Measurements from ENCODE around the gene UNC5B. TPM values are rescaled to one million over a fixed set of nuclear protein-coding genes. Genes with fewer than 3 reads are reported as not detected.

Gene UNC5B
- total RNA-seq, 1 donor from 2014 or later = 231 TPM

DNA sequence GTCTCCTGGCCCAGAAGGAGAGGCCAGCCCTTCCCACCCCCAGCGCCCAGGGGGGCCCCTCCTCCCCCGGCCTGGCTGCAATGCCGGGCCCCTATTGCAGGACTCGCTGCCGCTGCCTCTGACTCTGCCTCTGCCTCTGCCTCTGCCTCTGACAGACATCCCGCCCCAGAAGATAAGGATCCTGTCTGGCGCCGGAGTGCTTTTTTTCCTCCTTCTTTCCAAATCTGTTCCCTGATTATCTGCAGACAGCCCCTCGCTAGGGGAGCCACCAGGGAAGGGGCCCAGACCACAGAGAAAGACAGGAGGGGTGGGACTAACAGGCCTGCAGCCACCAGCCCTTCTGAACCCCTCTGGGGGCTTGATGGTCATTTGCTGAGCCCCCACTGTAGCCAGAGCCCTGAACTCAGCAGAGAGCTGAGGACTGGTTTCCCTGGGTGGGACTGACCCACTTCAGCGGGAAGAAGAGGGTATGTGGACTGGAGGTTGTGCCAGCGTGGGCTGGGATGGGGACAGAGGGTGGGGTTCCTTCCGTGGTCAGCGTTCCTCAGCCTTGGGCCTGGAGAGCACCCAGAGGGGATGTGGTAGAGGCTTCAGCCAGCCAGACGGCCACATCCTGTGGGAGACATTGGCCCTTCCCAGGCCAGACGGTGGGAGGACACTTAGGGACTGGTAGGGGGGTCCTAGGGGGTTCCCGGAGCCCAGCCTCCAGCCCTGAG, 22.8 kb downstream of the UNC5B start:
- TF ChIP-seq, protein P1, sequence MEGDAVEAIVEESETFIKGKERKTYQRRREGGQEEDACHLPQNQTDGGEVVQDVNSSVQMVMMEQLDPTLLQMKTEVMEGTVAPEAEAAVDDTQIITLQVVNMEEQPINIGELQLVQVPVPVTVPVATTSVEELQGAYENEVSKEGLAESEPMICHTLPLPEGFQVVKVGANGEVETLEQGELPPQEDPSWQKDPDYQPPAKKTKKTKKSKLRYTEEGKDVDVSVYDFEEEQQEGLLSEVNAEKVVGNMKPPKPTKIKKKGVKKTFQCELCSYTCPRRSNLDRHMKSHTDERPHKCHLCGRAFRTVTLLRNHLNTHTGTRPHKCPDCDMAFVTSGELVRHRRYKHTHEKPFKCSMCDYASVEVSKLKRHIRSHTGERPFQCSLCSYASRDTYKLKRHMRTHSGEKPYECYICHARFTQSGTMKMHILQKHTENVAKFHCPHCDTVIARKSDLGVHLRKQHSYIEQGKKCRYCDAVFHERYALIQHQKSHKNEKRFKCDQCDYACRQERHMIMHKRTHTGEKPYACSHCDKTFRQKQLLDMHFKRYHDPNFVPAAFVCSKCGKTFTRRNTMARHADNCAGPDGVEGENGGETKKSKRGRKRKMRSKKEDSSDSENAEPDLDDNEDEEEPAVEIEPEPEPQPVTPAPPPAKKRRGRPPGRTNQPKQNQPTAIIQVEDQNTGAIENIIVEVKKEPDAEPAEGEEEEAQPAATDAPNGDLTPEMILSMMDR (IDR thresholded peaks at IDR 0.05; ENCODE audit: unreplicated experiment) = no peak
- no peaks in the 10 kb centered on the region for H3K9me3 Mint-ChIP-seq (ENCODE audit: unreplicated experiment)
- peaks cover 15% of the 10 kb centered on the region for H3K36me3 Mint-ChIP-seq (ENCODE audit: low read depth, unreplicated experiment)
- H3K27me3 Mint-ChIP-seq (ENCODE audit: unreplicated experiment) = peaks cover 14% of the 10 kb centered on the region
- no peak overlapping the region for H3K27ac Mint-ChIP-seq (ENCODE audit: unreplicated experiment)
- no peak overlapping the region for H3K4me3 Mint-ChIP-seq (ENCODE audit: unreplicated experiment)
- H3K4me1 Mint-ChIP-seq (ENCODE audit: unreplicated experiment) = peaks cover 67% of the 10 kb centered on the region
- DNase-seq (ENCODE audit: low spot score) = no peak

DNA sequence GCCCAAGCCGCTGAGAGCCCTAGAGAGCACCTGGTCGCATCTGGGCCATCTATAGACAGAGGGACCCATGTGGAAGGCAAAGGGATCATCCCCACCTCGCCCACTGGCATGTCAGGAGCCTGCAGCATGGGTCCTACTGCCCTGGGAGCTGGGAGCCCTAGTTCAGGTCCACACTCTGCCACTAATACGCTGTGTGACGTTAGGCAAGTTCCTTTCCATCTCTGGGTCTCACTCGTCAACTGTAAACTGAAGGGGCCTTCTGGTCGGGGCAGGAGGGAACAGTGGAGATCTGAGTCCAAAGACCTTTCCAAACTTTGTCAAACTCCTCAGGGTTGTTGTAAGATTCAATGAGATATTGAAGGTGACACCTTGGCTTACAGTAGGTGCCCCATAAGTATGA, 23.4 kb downstream of the UNC5B start:
- Mint-ChIP-seq H3K9me3 (ENCODE audit: unreplicated experiment) (no peaks in the 10 kb centered on the region), H3K36me3 (ENCODE audit: low read depth, unreplicated experiment) (peaks cover 15% of the 10 kb centered on the region), H3K4me1 (ENCODE audit: unreplicated experiment) (peaks cover 68% of the 10 kb centered on the region), H3K27ac (ENCODE audit: unreplicated experiment) (no peak overlapping the region), H3K4me3 (ENCODE audit: unreplicated experiment) (no peak overlapping the region), H3K27me3 (ENCODE audit: unreplicated experiment) (peaks cover 17% of the 10 kb centered on the region)
- TF ChIP-seq, protein P1 (IDR thresholded peaks at IDR 0.05; ENCODE audit: unreplicated experiment) = no peak
- DNase-seq (ENCODE audit: low spot score) = no peak

DNA sequence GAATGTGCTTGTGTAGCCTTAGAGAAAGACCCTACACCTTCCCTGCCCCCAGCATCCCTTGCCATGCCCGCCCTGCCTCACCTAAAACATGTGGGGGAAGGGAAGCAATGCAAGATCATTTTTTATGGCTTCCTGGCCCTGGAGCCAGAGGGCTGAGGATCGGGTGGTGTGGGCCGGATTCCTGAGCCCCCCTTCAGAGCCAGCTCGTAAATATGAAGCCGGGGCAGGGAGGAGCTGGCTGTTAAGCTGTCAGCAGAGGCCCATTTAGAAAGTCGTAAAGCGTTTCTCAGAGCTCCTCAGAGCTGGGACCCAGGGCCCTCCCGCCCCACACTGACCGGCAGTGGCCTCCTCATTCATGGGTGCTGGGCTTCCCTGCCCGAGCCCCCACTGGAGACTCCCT, 23.9 kb downstream of the UNC5B start:
- no peak overlapping the region for H3K27ac Mint-ChIP-seq (ENCODE audit: unreplicated experiment)
- H3K27me3 Mint-ChIP-seq (ENCODE audit: unreplicated experiment) = peaks cover 19% of the 10 kb centered on the region
- no peak for DNase-seq (ENCODE audit: low spot score)
- no peaks in the 10 kb centered on the region for H3K9me3 Mint-ChIP-seq (ENCODE audit: unreplicated experiment)
- peaks cover 15% of the 10 kb centered on the region for H3K36me3 Mint-ChIP-seq (ENCODE audit: low read depth, unreplicated experiment)
- TF ChIP-seq, protein P1 (IDR thresholded peaks at IDR 0.05; ENCODE audit: unreplicated experiment) = no peak
- H3K4me1 Mint-ChIP-seq (ENCODE audit: unreplicated experiment) = peaks cover 72% of the 10 kb centered on the region
- H3K4me3 Mint-ChIP-seq (ENCODE audit: unreplicated experiment) = no peak overlapping the region

DNA sequence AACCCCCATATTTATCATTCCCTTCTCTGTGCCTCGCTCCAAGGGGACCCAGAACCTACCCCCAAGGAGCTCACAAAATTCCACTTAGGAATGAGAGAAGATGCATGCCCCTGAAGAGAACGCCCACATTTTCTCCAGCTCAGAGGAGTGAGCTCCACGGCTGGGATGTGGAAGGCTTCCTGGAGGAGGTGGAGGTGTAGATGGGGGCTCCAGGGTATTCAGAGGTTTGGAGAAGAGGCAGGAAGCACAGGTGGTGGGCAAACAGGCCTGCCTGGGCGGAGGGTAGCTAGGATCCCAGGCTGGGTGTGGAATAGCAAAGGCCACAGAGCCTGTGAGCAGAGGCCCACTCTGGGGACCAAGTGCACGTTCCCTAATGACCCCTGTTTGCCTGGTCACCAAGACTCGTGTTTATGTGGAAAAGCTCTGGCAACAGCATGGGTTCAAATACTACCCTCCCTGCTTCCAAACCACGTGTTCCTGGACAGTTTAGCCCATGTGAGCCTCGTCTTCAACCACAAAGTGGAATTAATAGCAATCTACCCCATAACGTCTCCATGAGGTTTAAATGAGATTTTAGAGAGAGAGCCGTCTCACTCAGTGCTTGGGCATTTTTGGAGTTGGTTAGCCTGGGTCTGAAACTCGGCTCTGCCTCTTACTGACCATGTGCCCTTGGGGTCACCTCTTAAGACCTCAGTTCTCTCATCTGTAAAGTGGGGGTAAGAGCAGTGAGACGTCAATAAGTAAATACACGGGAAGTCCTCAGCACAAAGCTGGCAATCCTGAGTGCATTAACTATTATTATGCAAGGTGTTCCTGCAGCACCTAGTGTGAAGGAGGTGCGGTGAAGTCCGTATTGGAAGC, 24.7 kb downstream of the UNC5B start:
- no peak for DNase-seq (ENCODE audit: low spot score)
- no peak overlapping the region for H3K4me3 Mint-ChIP-seq (ENCODE audit: unreplicated experiment)
- H3K4me1 Mint-ChIP-seq (ENCODE audit: unreplicated experiment) = peaks cover 72% of the 10 kb centered on the region
- peaks cover 11% of the 10 kb centered on the region for H3K36me3 Mint-ChIP-seq (ENCODE audit: low read depth, unreplicated experiment)
- H3K27me3 Mint-ChIP-seq (ENCODE audit: unreplicated experiment) = peaks cover 21% of the 10 kb centered on the region
- TF ChIP-seq, protein P1 (IDR thresholded peaks at IDR 0.05; ENCODE audit: unreplicated experiment) = no peak
- no peak overlapping the region for H3K27ac Mint-ChIP-seq (ENCODE audit: unreplicated experiment)
- H3K9me3 Mint-ChIP-seq (ENCODE audit: unreplicated experiment) = no peaks in the 10 kb centered on the region
